Stimulated activated CD4-positive, alpha-beta T cell treated with anti-CD3 and anti-CD28 coated beads, Interleukin-12 subunit alpha, Interleukin-12 subunit beta, amount 100 ng/mL, for 48 hours (primary cell): ENCODE measurements around the gene SEC24D.

Experiments used
- DNase-seq, 3 donors: peaks; one replicate each; pipeline ENCODE4 v3.0.0-alpha.2; 2020; ENCODE audit warnings: low read depth in 2 of 3, low spot score in 1 of 3

Gene SEC24D

GRCh38 chr4:118843237-118843636 is 7.3 kb upstream of the SEC24D start:
- DNase-seq = no peak

- DNase-seq = no peak
Observed at GRCh38 chr4:118842055-118842454, 6.1 kb upstream of the SEC24D start.

GRCh38 chr4:118839221-118839927 is 3.4 kb upstream of the SEC24D start:
- no peak for DNase-seq

- DNase-seq = no peak
Observed at GRCh38 chr4:118837121-118837507, 1.2 kb upstream of the SEC24D start.

GRCh38 chr4:118836301-118837120 is 585 bp upstream of the SEC24D start:
- DNase-seq = peak; percentile 34 to 38 (median 35)

- peak; percentile 6 to 22 (median 15) for DNase-seq
Observed at GRCh38 chr4:118834960-118835569, 861 bp downstream of the SEC24D start.

GRCh38 chr4:118834070-118834469 is 1.9 kb downstream of the SEC24D start:
- DNase-seq = no peak

- DNase-seq = no peak
Observed at GRCh38 chr4:118833192-118833820, 2.6 kb downstream of the SEC24D start.

GRCh38 chr4:118829107-118829506 is 6.8 kb downstream of the SEC24D start:
- no peak for DNase-seq

- no peak for DNase-seq
Observed at GRCh38 chr4:118826723-118827444, 9.0 kb downstream of the SEC24D start.

- DNase-seq = no peak
Observed at GRCh38 chr4:118825799-118826198, 10.1 kb downstream of the SEC24D start.

GRCh38 chr4:118824141-118824540 is 11.8 kb downstream of the SEC24D start:
- no peak for DNase-seq

GRCh38 chr4:118823471-118823870 is 12.5 kb downstream of the SEC24D start:
- no peak for DNase-seq

GRCh38 chr4:118821590-118822293 is 14.2 kb downstream of the SEC24D start:
- no peak for DNase-seq

GRCh38 chr4:118817178-118817930 is 18.6 kb downstream of the SEC24D start:
- no peak for DNase-seq

GRCh38 chr4:118816538-118817177 is 19.3 kb downstream of the SEC24D start:
- DNase-seq = no peak

GRCh38 chr4:118814891-118815290 is 21.0 kb downstream of the SEC24D start:
- DNase-seq = no peak

GRCh38 chr4:118814058-118814457 is 21.9 kb downstream of the SEC24D start:
- no peak for DNase-seq

- no peak for DNase-seq
Observed at GRCh38 chr4:118813561-118813960, 22.4 kb downstream of the SEC24D start.
